RPMI7951 (cell line): ENCODE measurements around the gene CAND2. TPM values are rescaled to one million over a fixed set of nuclear protein-coding genes. Genes with fewer than 3 reads are reported as not detected.
A peak's percentile ranks its signal among the peaks of the same experiment; 100 is the strongest.
"Not testable (repeated sequence)": the region's sequence is repeated elsewhere in the genome, so short reads cannot be mapped to it uniquely, and the experiment has no call there.

Experiments
- DNase-seq: peaks from one replicate; pipeline ENCODE4 v3.0.0-alpha.2; 2012; ENCODE audit warnings: low read depth
- total RNA-seq: library from RNA; depleted of rRNA; stranded (reverse); fragments of >200 nt; shearing (Covaris generic); gene quantifications from 2 replicates; pipeline ENCODE4 v1.2.3, GENCODE V29; 2014

Gene CAND2
- total RNA-seq, 1 experiment from 2014 or later, result under 0.01 TPM

DNA sequence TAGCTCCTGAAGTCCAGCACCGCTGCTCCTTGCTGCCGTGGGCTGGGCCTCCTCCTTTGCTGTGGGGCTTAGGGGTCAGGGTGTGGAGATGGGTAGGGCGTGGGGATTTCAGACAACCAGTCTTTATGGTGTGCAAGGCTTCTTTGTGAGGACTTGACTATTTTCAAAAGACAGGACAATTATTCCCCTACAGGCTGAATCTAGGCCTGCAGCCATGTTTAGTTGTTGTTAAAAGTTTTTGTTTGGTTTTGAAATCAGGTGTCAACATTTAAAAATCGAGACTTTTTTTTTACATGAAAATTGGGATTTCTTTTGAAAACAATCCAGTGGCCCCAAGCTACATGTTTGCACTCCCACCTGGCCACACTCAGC lies 34.3 kb downstream of the CAND2 start:
- DNase-seq, result no peak

DNA sequence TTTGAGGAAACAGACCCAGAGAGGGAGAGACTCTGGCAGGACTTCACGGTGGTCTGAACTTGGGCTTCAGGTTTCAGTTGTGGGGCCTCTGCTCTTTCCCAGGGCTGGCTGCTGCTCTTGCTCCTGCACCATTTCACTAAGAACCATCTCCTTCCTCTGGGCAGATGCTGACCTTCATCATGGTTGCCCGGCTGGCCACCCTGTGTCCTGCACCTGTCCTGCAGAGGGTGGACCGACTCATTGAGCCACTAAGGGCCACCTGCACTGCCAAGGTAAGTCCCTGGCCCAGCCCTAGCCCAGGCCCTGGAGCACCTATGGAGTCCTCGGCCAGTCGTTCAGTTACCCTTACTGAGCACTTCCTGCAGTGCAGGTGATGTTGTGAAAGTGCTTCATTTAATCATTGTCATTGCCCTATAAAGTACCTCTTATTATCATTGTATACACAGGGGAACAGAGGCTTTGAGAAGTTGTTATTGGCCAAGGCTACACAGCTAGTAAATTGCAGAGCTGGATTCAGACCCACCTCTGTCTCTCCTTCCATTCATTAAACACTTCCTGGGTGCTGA lies 34.9 kb downstream of the CAND2 start:
- DNase-seq, result no peak

DNA sequence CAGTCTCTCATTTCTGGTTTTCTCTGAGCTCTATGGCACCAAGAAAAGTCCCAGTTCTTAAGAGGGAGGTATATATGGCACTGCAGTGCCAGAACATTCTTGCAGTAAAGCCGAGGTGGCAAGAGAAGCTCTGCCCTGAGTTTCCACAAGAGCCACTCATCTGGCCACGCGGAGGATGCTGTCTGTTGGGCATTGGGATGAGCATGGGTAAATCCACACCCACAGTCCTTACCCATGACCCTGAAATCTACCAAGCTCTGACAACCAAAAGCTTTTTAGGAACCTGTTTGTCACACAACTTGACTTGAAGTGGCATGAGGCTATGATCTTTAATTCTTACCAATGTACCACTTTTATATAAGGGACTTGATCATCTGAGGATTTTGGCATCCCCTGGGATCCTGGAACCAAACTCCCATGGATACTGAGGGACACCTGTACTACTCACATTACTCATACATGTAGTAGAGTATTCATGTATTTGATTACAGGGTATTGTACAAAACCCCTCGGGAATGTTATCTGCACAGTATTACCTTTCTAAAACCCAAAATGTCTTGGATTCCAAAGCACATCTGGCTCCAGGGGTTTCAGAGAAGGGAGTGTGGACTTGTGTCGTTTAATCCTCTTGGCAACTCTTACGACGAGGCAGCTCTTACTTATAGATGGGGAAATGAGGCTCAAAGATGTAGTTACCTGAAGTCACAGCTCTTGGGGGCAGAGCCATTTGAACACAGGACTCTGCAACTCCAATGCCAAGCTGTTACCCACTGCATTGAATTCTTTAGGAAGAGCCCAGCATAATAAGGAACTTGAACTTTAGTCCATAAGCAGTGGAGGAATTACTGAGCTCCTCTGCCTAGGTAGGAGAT lies 36.1 kb downstream of the CAND2 start:
- no peak for DNase-seq

GRCh38 chr3:12833222-12834161 lies 37.0 kb downstream of the CAND2 start:
- DNase-seq, result no peak

GRCh38 chr3:12835052-12835665 lies 38.7 kb downstream of the CAND2 start:
- no peak for DNase-seq

- no peak for DNase-seq
Measured at GRCh38 chr3:12837295-12837986, 41.0 kb downstream of the CAND2 start.

- no peak for DNase-seq
Measured at GRCh38 chr3:12838179-12838965, 41.9 kb downstream of the CAND2 start.

DNA sequence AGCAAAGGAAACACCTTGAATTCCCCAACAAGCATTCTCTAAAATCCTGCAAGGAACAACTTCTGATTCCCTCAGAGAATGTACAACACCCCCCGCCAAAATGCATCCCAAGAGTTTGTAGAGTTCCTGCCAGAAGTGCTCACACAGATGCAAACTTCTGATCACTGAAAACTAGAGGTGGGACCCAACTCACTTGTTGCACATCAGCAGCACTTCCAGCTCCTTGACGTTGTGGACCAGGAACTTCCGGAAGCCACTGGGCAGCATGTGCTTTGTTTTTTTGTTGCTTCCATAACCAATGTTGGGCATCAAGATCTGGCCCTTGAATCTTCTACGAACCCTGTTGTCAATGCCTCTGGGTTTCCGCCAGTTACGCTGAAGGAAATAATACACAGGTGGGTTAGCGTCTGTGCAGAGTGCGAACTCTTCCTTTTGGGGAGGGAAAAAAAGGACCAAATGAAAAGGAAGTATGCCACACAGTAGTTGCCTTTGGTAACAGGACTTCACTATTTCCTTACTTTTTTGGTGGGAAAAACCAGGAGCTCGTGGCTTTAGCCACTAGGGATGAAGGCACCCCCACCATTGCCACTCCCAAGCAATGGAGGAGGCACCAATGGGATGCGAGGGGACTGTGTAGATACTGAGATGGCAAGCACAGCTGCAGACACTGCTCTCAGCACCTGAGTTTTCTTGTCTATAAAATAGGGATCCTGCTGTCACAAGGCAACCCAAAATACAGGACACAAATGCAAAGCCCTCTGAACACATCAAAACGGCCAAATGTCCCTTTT lies 42.9 kb downstream of the CAND2 start:
- no peak for DNase-seq

DNA sequence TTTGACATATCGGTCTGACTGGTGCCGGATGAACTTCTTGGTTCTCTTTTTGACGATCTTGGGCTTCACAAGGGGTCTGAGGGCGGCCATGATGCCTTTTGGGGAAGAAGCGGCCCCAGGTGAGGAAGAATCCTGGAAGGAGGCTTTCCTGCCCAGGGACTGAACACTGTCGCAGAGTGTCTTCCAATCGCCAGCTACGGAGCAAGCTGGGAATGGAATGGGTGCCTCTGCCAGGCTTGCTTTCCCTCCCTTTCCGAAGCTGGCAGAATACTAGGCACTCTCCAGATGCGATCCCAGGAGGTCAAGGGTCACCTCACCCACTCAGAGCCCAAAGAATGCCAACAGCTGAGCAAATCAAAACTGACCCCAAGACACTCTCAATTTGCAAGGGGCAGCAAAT lies 43.7 kb downstream of the CAND2 start:
- not testable (repeated sequence) for DNase-seq

DNA sequence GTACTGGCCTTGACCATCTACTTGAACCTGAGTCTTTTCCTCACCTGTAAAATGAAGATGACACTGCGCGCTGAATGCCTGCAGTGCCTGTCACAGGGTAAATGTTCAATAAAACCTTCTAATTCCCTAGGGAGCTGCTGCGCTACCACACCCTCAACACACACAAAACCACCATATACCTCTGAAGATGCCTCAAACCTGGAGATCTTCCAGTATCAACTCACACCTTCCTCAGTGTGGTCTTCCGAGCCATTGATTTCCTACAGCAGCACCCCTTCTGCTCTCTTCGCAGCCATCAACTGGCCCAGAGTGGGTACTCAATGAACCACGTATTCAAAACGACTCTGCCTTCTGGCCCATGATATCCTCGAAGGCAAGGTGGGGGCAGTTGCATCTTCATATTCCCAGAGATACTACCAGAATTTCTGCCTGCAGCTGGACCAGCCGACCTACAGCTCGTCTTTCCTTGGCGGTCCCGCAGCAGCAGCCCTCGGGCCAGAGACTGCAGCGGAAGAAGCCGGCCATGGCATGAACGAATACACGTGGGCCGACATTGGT lies 44.2 kb downstream of the CAND2 start:
- peak; percentile 30 for DNase-seq

GRCh38 chr3:12841149-12841969 lies 44.9 kb downstream of the CAND2 start, which contains the start of gene RPL32:
Gene RPL32 (minus strand): TSS chr3:12841565. CDS start chr3:12840237, 1,328 bp downstream.
- peak; percentile 95 for DNase-seq

DNA sequence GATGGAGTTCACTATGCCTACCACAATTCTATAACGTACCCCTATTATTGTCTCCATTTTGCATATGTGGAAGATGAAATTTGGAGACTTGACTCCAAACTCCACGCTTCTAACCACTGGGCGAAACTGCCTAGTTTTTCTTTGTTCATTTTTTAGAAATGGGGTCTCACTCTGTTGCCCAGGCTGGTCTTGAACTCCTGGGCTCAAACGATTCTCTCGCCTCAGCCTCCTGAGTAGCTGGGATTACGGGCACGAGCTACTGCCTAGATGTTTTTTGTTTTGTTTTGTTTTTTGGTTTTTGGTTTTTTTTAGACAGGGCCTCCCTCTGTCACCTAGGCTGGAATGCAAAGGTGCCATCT lies 45.5 kb downstream of the CAND2 start:
- DNase-seq, result no peak

- no peak for DNase-seq
Measured at GRCh38 chr3:12842469-12842868, 46.0 kb downstream of the CAND2 start.

DNA sequence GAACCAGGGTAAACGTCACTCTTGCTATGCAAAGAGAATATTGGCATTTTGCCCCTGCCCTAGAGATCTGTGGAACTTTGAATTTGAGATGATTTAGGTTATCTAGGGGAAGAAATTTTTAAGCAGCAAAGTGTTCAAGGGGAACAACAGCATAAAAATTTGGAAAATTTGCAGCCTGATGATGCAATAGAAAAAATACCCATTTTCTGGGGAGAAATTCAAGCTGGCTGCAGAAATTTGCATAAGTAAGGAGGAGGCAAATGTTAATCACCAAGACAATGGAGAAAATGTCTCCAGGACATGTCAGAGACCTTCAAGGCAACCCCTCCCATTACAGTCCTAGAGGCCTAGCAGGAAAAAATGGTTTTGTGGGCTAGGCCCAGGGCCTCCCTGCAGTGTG lies 49.3 kb downstream of the CAND2 start:
- DNase-seq, result no peak

- no peak for DNase-seq
Measured at GRCh38 chr3:12852201-12852600, 55.7 kb downstream of the CAND2 start.

DNA sequence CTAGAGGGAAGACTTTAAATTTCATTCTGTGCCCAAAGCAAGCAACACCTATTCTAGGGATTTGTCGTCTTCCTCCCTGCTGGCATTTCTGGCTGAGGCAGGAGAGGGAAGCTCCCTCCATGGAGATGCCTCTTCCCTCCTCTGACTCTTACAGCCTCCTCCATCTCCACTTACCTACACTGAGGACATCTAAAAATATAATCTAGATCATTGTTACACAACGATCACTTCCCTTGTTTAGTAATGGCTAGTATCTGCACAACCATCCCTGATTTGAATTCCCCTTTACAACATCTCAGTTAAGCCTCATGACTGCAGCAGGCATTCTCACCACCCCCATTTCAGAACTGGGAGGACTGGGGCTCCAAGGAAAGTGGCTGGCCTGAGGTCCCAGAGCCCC lies 57.4 kb downstream of the CAND2 start:
- DNase-seq, result not testable (repeated sequence)

DNA sequence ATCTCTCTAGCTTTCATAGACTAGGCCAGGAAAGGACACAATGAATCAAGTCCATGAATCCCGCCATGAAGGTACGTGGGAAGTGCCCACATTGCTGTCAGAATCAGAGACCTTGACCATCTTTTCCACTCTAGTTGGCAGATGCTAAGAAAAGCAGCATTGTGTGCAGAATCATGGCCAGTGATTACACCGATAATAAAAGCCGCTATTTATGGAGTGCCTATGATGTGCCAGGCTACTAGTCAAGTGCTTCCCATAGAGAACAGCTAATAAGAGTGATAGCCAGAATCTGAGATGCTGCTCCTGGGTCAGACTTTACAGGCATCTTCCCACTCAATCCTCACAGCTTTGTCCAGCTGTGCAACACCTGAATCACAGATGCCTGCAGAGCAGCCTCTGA lies 58.1 kb downstream of the CAND2 start:
- DNase-seq, result no peak

DNA sequence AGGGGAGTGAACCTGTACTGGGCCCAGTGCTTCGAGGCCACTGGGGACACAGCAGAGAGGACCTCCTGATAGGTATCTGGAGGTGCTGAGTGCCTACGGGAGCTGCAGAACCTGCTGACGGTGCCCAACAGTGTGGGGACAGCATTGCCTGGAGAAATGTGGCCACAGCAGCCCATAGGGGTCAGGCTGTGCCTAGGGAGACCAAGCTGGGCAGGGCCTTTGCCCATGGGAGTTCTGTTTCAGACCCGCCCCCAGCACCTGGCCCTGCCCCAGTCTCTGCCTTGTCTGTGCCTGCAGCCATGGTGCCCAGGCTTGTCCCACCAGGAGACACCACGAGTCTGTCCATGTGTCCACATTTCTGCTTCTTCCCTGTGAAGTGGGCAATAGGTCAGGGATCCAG lies 60.1 kb downstream of the CAND2 start:
- DNase-seq, result no peak
